Activated T-helper 17 cell treated with anti-CD3 and anti-CD28 coated beads, Interleukin-2, amount 50 U/mL, for 72 hours (primary cell): ENCODE measurements around the gene HGFAC. TPM values are rescaled to one million over a fixed set of nuclear protein-coding genes. Genes with fewer than 3 reads are reported as not detected.

Experiments used
- ATAC-seq: fragments of 150-1000 bp; cut with Tn5 transposase; replicated peaks from 2 replicates; pipeline ENCODE4 v1.10.0; 2021; ENCODE audit warnings: mild to moderate bottlenecking, moderate library complexity
- H3K27ac Mint-ChIP-seq: one replicate; pipeline ENCODE4 v1.8.0; 2022; ENCODE audit warnings: mixed read lengths
- H3K27me3 Mint-ChIP-seq: one replicate; pipeline ENCODE4 v1.8.0; 2022; ENCODE audit warnings: mixed read lengths
- H3K36me3 Mint-ChIP-seq: one replicate; pipeline ENCODE4 v1.8.0; 2022; ENCODE audit warnings: low read depth, mild to moderate bottlenecking, mixed read lengths
- H3K4me1 Mint-ChIP-seq: one replicate; pipeline ENCODE4 v1.8.0; 2022; ENCODE audit warnings: mixed read lengths
- H3K4me3 Mint-ChIP-seq: one replicate; pipeline ENCODE4 v1.8.0; 2022; ENCODE audit warnings: mild to moderate bottlenecking, mixed read lengths
- H3K9me3 Mint-ChIP-seq: one replicate; pipeline ENCODE4 v1.8.0; 2022; ENCODE audit warnings: mixed read lengths
- total RNA-seq, 2 donors: library from RNA; stranded (reverse); gene quantifications; one replicate each; pipeline ENCODE4 v1.2.3, GENCODE V29; 2022

The HGFAC gene
- total RNA-seq, 2 donors from 2014 or later: not detected

DNA sequence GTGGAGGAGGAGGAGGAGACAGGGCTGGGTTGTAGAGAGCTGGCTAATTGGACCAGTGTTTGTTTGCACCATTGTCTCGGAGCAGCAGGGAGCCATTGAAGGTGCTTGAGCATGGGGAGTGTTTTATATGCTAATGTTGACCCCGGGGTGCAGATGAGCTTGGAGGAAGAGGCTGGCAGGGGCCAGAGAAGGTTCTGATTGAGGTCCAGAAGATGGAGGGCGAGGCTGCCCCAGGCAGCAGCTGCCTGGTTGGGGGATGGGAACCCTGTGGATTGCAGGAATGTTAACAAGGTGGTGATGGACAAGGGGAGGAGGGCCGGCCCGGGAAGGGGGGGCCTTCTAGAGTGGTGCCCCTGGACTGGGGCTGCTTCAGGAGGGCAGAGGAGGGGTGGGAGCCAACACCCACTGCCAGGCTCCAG is 39.4 kb downstream of the HGFAC start:
- H3K27ac Mint-ChIP-seq: no peak overlapping the region
- H3K36me3 Mint-ChIP-seq: no peaks in the 10 kb centered on the region
- no peaks in the 10 kb centered on the region for H3K4me1 Mint-ChIP-seq
- H3K9me3 Mint-ChIP-seq: no peaks in the 10 kb centered on the region
- ATAC-seq: peak; percentile 7
- no peak overlapping the region for H3K4me3 Mint-ChIP-seq
- H3K27me3 Mint-ChIP-seq: peaks cover 5% of the 10 kb centered on the region

DNA sequence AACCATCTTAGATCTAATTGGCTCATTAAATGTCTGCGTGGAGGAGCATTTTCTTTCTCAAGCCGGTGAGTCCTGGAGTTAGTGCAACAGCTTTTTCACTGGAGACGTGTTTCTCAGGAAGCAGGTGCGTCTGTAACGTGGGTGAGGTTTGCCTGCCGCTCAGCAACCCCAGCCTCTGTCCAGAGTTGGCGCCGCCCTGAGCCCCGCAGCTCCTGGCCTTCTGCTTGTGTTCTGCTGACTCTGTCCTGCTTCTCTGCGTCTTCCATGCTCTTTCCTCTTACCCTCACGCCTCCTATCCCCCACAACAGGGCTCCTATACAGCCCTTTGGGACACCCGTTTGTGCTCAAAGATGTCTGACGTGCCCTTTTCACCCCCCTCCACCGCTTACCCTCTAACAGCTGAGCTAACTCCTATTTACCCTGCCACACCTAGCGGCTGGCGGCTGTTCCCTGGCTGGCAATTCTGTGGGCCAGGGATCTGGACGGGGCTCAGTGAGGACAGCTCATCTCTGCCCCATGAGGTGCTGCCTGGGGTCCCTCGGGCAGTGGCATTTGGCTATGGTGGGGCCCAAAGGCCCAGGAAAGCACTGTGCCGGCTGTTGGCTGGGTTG is 40.1 kb downstream of the HGFAC start:
- ATAC-seq: no peak
- H3K27ac Mint-ChIP-seq: no peak overlapping the region
- H3K36me3 Mint-ChIP-seq: no peaks in the 10 kb centered on the region
- H3K9me3 Mint-ChIP-seq: no peaks in the 10 kb centered on the region
- no peaks in the 10 kb centered on the region for H3K4me1 Mint-ChIP-seq
- H3K27me3 Mint-ChIP-seq: peaks cover 5% of the 10 kb centered on the region
- no peak overlapping the region for H3K4me3 Mint-ChIP-seq

DNA sequence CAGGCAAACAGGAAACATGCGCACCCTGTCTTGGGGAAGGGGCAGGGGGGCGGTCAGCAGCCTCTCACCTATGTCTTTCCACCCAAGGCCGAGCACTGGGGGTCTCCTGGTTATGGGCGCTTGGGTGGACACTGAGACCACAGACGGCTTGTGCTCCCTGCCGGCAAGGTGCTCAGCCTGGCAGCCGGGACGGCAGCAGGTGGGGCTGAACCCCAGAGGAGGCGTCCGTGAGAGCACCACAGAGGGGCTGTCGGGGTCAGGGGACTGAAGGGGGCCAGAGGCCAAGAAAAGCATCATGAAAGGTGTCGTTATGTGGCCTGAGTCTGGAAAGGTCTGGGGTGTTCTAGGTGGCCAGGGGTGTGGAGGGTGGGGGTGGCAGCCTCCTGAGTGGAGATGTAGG is 40.9 kb downstream of the HGFAC start:
- no peaks in the 10 kb centered on the region for H3K36me3 Mint-ChIP-seq

DNA sequence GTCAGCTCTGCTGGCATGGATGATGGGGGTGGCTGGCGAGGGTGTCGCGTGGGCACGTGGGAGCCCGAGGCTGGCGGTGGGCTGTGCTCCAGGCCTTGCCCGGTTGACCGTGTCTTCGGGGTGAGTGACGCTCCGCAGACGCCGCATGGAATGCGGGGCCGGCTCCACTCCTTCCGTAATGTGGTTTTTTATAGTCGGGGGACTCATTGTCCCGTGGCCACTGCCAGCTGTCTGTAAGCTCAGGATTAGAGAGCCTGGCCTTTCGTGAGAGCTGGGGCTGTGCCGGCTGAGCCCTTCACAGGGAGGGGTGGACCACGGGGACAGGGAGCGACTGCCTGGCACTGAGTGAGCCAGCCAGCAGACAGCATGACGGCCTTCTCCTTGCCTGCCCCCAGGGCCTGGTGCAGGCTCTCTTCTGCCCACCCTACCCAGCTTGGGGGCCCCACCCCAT is 41.7 kb downstream of the HGFAC start:
- H3K36me3 Mint-ChIP-seq: no peaks in the 10 kb centered on the region
- no peaks in the 10 kb centered on the region for H3K4me1 Mint-ChIP-seq
- H3K27me3 Mint-ChIP-seq: peaks cover 5% of the 10 kb centered on the region
- H3K9me3 Mint-ChIP-seq: no peaks in the 10 kb centered on the region
- no peak for ATAC-seq
- H3K4me3 Mint-ChIP-seq: no peak overlapping the region
- no peak overlapping the region for H3K27ac Mint-ChIP-seq

More for the DNA sequence above, 40.9 kb downstream of the HGFAC start:
- H3K4me1 Mint-ChIP-seq: no peaks in the 10 kb centered on the region
- H3K9me3 Mint-ChIP-seq: no peaks in the 10 kb centered on the region
- H3K4me3 Mint-ChIP-seq: no peak overlapping the region
- H3K27me3 Mint-ChIP-seq: peaks cover 5% of the 10 kb centered on the region
- H3K27ac Mint-ChIP-seq: no peak overlapping the region
- no peak for ATAC-seq

DNA sequence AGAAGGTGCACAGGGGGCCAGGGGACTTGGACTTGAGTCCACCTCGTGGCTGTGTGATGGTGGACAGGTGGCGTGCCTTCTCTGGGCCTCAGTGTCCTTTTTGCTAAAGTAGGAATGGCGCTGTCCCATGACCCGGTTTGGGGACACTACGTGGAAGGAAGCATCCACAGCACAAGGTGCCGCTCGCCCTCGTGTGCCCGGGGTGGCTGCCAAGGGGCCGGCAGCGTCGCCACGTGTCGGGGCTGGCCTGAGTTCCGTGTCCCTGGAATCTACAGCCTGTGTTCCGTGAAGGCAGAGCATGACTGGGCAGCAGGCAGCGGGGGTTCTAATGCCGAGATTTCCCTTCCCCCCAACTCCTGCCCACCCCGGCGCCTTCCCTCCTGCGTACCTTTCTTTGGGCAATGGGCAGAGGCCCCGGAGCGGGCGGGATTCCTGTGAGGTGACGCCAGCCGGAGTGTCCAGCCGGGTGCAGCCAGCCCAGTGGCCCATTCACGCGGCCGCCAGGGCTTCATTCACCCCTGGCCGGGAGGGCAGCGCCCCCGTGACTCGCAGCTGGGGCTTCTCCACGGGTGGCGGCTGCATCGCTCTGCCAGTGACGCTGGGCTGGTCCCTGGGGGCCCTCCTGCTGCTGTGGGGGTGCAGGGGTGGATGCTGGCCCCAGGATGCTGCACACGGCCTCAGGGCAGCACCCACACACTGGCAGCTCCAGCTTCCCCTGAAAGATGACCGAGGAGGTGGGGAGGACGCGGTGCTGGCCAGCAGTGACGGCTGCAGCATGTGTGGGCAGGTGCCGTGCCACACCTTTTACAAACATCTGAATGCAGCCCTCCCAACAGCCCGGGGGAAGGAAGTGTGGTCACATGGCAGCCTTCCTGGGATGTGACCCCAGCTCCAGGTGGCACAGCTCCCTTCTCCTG is 42.5 kb downstream of the HGFAC start:
- Mint-ChIP-seq H3K9me3 (no peaks in the 10 kb centered on the region), H3K27me3 (peaks cover 5% of the 10 kb centered on the region), H3K36me3 (no peaks in the 10 kb centered on the region), H3K4me1 (no peaks in the 10 kb centered on the region), H3K27ac (no peak overlapping the region), H3K4me3 (no peak overlapping the region)
- no peak for ATAC-seq

DNA sequence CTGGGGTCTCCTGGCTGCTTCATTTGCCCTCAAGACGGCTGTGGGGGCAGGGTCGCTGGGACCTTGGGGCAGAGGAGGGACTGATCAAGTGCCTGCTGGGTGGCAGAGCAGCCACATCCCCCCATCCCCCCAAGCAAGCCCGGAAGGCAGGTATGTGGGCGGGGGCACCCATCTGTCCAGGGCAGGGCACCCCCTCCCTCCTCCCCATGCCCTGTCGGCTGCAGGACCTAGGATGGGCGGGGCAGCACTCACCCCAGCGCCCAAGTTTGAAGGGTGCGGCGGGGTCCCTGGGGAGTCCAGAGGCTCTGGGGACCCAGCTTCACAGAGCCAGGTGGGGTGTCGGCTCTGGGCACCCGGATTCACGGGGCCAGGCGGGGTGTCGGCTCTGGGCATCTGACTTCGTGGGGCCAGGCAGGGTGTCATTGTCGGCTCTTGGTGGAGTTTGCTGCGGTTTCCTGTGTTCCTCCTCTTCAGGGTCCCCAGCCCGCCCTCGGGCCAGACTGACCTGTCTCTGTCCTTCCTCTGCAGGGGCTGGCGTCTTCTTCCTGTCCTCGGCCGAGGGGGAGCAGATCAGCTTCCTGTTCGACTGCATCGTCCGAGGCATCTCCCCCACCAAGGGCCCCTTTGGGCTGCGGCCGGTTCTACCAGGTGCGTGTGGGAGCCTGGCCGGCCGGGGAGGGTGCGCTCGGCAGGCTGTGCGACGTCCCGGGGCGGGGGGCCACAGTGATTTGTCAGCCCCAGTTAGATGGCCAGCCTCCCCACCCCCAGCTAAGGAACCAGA is 43.4 kb downstream of the HGFAC start:
- Mint-ChIP-seq H3K27me3 (peaks cover 5% of the 10 kb centered on the region), H3K36me3 (no peaks in the 10 kb centered on the region), H3K27ac (no peak overlapping the region), H3K4me3 (no peak overlapping the region), H3K4me1 (no peaks in the 10 kb centered on the region), H3K9me3 (no peaks in the 10 kb centered on the region)
- ATAC-seq: no peak

DNA sequence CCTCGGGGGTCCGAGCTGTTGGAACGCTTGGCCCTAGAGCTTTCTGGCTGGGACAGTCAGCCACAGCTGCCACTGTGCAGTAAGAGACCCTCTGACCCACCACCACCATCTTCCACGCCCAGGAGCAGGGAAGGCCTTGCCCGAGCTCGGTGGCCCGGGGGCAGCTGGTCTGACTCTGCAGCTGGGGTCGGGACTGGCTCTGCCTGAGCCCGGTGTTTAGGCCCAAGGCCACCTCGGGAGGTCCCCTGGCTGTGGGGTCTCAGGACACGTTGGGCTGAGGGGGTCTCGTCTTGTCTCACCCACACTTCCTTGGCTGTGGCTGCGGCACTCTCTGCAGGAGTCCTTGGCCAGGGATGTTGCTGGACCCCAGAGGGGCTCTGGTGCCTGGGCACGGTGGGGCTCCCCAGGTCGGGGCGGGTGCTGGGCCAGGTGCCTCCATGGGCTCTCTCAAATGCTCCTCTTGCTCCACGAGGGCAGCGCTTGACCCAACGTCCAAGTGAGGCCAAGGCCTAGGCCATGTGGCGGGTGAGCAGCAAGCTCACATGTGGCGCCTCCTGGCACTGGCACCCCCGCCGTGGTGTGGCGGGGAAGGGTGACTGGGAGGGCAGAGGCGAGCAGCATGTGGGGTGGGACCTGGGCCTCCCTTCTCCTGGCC is 44.2 kb downstream of the HGFAC start:
- Mint-ChIP-seq H3K27ac (no peak overlapping the region), H3K27me3 (peaks cover 3% of the 10 kb centered on the region), H3K9me3 (no peaks in the 10 kb centered on the region), H3K4me3 (no peak overlapping the region), H3K4me1 (no peaks in the 10 kb centered on the region), H3K36me3 (no peaks in the 10 kb centered on the region)
- ATAC-seq: no peak

DNA sequence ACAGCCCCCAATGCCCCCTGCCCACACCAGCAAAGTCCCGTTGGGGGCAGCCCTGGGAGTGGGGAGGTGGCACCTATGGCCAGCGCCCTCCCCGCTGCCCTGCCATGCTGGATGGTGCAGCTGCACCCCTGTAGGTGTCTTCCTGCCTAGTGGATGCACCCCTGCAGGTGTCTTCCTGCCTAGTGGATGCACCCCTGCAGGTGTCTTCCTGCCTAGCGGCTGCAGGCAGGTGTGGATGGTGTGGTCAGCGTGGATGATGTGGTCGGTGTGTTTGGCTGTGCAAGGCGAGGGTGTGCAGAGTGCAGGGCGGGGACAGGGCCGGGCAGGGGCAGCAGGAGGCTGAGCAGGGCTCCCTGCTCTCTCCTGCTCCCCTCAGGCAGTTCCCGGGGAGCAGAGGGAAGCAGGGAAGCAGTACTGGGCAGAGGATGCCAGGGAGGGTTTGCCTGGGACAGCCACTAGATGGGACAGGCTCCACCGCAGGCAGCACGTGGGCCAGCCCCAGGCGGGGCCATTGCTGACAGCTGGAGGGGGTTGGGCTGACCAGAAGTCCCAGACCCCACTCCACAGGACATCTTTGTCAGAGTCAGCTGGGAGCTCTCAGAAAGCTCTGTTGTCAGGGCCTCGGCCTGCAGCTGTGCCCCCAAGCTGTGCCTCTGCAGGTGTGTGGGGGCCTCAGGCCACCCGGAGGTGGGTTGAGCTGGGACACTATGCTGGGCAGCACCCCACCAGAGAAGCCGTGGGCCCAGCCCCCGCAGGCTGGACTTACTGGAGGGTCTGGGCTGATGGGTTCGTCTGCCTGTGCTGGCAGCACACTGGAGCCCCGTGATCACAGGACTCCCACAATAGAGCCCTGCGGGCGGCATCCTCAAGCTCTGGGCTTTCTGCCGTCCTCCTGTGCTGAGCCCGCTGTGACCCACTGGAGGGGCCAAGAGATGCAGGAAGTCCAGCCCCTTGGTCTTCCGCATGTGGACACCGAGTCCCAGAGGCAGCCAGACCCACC is 45.1 kb downstream of the HGFAC start:
- no peak for ATAC-seq
- H3K36me3 Mint-ChIP-seq: no peaks in the 10 kb centered on the region
- H3K9me3 Mint-ChIP-seq: no peaks in the 10 kb centered on the region
- no peak overlapping the region for H3K4me3 Mint-ChIP-seq
- peaks cover 5% of the 10 kb centered on the region for H3K27me3 Mint-ChIP-seq
- H3K27ac Mint-ChIP-seq: no peak overlapping the region
- H3K4me1 Mint-ChIP-seq: no peaks in the 10 kb centered on the region

DNA sequence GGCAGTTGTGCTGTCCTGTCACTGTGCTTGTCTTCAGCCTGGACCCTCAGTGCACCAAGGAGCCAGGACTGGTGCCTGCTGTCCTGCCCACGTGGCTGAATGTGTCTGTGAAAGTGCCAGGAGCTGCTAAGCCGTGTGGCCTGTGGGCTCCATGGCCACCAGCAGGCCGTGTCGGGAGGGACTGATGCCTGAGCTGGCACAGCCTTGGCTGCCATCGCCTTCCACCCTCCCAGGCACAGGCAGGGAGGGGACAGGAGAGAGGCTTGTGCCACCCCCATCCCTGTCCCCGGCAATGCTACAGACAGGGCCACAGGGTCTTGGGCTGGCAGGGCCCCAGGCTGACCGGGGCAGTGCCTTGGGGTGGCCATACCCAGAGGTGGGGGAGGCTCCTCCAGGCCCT is 46.1 kb downstream of the HGFAC start:
- Mint-ChIP-seq H3K4me3 (no peak overlapping the region), H3K36me3 (no peaks in the 10 kb centered on the region), H3K4me1 (no peaks in the 10 kb centered on the region), H3K27me3 (peaks cover 5% of the 10 kb centered on the region), H3K9me3 (no peaks in the 10 kb centered on the region), H3K27ac (no peak overlapping the region)
- no peak for ATAC-seq

DNA sequence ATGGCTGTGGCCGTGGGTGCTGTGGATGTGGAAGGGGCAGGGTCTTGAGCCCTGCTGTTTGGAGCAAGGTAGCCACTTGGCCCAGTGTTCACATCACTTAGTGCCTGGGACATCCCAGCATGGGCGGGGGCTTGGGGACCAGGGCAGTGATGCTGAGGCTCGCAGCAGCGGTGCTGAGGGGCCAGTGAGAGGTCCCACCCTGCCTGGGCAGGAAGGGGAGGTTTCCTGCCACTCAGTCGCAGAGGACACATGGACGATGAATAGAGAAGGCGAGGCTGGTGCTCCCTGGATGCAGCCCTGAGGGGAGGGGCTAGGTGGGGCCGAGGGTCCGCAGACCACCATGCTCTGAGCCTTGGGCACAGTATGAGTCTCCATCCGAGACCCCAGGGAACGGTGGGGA is 47.1 kb downstream of the HGFAC start:
- no peak for ATAC-seq
- no peaks in the 10 kb centered on the region for H3K9me3 Mint-ChIP-seq
- H3K36me3 Mint-ChIP-seq: no peaks in the 10 kb centered on the region
- no peak overlapping the region for H3K27ac Mint-ChIP-seq
- peaks cover 5% of the 10 kb centered on the region for H3K27me3 Mint-ChIP-seq
- H3K4me1 Mint-ChIP-seq: no peaks in the 10 kb centered on the region
- H3K4me3 Mint-ChIP-seq: no peak overlapping the region

DNA sequence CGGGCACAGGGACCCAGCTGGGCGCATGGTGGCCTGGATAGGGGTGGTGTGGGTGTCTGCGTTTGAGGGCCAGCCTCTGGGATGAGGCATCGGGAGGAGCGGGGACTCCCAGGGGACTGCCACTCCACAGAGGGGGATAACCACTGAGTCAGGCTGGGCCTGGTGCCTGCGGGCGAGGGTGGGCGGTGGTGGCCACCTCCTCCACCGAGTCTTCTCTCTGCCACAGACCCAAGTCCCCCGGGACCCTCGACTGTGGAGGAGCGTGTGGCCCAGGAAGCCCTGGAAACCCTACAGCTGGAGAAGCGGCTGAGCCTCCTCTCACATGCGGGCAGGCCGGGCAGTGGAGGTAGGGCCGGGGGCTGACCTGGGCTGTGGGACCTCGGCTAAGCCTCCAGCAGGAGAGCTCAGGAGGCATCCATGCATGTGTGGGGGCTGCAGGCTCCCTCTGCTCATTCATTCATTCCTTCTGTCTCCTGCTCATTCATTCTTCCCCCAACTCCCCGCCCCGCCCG is 47.7 kb downstream of the HGFAC start:
- no peak overlapping the region for H3K27ac Mint-ChIP-seq
- no peaks in the 10 kb centered on the region for H3K36me3 Mint-ChIP-seq
- H3K4me1 Mint-ChIP-seq: no peaks in the 10 kb centered on the region
- H3K4me3 Mint-ChIP-seq: no peak overlapping the region
- H3K27me3 Mint-ChIP-seq: peaks cover 5% of the 10 kb centered on the region
- no peaks in the 10 kb centered on the region for H3K9me3 Mint-ChIP-seq
- peak; percentile 49 for ATAC-seq

DNA sequence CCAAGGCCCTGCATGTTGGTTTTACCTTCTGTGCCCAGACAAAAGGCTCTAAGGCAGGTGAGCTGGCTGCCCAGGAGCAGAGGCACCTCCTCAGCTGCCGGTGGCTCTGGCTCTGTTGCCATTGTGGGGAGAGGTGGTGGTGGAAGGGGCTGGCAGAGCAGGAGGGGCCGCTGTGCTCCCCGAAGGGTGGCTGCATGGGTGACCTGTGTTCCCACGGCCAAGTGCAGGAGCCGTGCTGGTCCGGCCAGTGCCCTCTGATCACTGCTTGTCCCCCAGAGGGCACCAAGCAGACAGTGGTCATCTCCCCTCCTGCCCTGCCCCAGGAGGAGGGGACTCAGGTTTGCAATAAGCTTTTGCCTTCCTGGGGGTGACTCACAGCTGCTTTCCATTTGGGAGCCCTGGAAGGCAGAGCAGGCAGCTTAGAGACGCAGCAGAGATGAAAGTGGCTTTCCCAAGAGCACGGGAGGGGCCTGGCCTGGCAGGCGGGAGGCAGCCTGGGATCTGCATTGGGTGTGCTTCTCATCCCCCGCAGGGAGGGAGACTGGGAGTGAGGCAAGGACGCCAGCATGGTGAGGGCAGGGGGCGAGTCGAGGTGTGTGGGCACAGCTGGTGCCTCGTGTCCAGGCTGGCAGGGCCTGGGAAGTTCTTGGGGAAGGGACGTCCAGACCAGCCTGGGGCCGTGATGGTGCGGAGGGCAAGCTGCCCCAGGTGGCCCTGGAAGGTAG is 50.1 kb downstream of the HGFAC start:
- no peaks in the 10 kb centered on the region for H3K9me3 Mint-ChIP-seq
- H3K27ac Mint-ChIP-seq: no peak overlapping the region
- H3K4me1 Mint-ChIP-seq: no peaks in the 10 kb centered on the region
- H3K36me3 Mint-ChIP-seq: no peaks in the 10 kb centered on the region
- no peak overlapping the region for H3K4me3 Mint-ChIP-seq
- ATAC-seq: no peak
- H3K27me3 Mint-ChIP-seq: peaks cover 5% of the 10 kb centered on the region
